NB4 (cell line): ENCODE measurements around the gene CCDC152.

Experiments
- POLR2A ChIP-seq: IDR thresholded peaks from 2 replicates; pipeline ENCODE4 v1.6.1; 2011; ENCODE audit warnings: mild to moderate bottlenecking; ENCODE audit not compliant: insufficient read length; ENCODE audit errors: extremely low read depth
- TF ChIP-seq, protein P1 (sequence below): IDR thresholded peaks from one replicate; pipeline ENCODE4 v1.5.1; 2012; ENCODE audit warnings: low read depth, low read length
- TF ChIP-seq, protein P2 (sequence below): IDR thresholded peaks from 2 replicates; pipeline ENCODE4 v1.6.1; 2011; ENCODE audit warnings: low read depth, low read length

DNA sequence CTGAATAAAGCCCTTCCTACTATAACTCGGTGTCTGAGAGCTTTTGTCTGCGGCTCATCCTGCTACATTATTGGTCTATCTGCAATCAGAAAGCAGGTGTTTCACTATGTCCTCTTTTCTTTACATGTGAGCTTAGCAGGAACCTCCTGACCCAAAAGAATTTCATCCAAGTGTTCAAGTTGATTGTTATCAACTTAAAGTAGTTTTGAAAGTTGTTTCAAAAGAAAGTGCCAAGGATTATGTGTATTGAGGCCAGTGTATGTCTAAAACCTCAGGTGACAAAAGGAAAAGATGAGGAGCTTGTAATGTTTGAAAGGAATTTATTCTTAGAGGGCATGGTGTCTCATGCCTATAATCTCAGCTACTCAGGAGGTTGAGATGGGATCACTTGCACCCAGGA lies 63.1 kb downstream of the CCDC152 start:
- TF ChIP-seq, protein P1, sequence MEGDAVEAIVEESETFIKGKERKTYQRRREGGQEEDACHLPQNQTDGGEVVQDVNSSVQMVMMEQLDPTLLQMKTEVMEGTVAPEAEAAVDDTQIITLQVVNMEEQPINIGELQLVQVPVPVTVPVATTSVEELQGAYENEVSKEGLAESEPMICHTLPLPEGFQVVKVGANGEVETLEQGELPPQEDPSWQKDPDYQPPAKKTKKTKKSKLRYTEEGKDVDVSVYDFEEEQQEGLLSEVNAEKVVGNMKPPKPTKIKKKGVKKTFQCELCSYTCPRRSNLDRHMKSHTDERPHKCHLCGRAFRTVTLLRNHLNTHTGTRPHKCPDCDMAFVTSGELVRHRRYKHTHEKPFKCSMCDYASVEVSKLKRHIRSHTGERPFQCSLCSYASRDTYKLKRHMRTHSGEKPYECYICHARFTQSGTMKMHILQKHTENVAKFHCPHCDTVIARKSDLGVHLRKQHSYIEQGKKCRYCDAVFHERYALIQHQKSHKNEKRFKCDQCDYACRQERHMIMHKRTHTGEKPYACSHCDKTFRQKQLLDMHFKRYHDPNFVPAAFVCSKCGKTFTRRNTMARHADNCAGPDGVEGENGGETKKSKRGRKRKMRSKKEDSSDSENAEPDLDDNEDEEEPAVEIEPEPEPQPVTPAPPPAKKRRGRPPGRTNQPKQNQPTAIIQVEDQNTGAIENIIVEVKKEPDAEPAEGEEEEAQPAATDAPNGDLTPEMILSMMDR = no peak
- TF ChIP-seq, protein P2, sequence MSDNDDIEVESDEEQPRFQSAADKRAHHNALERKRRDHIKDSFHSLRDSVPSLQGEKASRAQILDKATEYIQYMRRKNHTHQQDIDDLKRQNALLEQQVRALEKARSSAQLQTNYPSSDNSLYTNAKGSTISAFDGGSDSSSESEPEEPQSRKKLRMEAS = no peak
- TF ChIP-seq POLR2A = no peak
